Natural killer cell (primary cell): ENCODE results near the gene GTSF1L. TPM values are rescaled to one million over a fixed set of nuclear protein-coding genes. Genes with fewer than 3 reads are reported as not detected.

Experiments
- ATAC-seq, 3 donors: fragments of 150-1000 bp in 2 of 3; fragments of 200-7000 bp in 1 of 3; cut with Tn5 transposase; 1 replicate in 1 of 3; 2 replicates in 2 of 3; pipeline ENCODE4 v1.10.0; 2021; ENCODE audit warnings: mild to moderate bottlenecking in 2 of 3, moderate library complexity in 2 of 3
- DNase-seq, 2 donors: peaks; one replicate each; pipeline versions ENCODE4 v3.0.0 to v3.0.0-alpha.2; 2013 to 2021; ENCODE audit warnings: mixed read lengths in 1 of 2
- H3K27ac ChIP-seq: one replicate; pipeline ENCODE4 v1.5.1; 2013; ENCODE audit warnings: mild to moderate bottlenecking, low read length
- H3K27me3 ChIP-seq: one replicate; pipeline ENCODE4 v1.6.1; 2013; ENCODE audit warnings: low read length; ENCODE audit not compliant: control insufficient read depth, insufficient read depth
- H3K36me3 ChIP-seq: one replicate; pipeline ENCODE4 v1.6.1; 2013; ENCODE audit warnings: low read length; ENCODE audit not compliant: control insufficient read depth, insufficient read depth
- H3K4me1 ChIP-seq: one replicate; pipeline ENCODE4 v1.6.1; 2013; ENCODE audit warnings: low read length; ENCODE audit not compliant: control insufficient read depth, insufficient read depth
- H3K4me3 ChIP-seq: one replicate; pipeline ENCODE4 v1.5.1; 2013; ENCODE audit warnings: low read length
- H3K9me3 ChIP-seq: one replicate; pipeline ENCODE4 v1.6.1; 2013; ENCODE audit warnings: low read length; ENCODE audit not compliant: control insufficient read depth, insufficient read depth
- H3K27ac Mint-ChIP-seq, 2 donors: one replicate each; pipeline ENCODE4 v1.8.0; 2022; ENCODE audit warnings: mild to moderate bottlenecking in 2 of 2, mixed read lengths in 2 of 2, moderate library complexity in 1 of 2
- H3K27me3 Mint-ChIP-seq, 2 donors: one replicate each; pipeline ENCODE4 v1.8.0; 2022; ENCODE audit warnings: low read depth in 2 of 2, mixed read lengths in 2 of 2
- H3K36me3 Mint-ChIP-seq: one replicate; pipeline ENCODE4 v1.8.0; 2022; ENCODE audit warnings: mixed read lengths
- H3K4me1 Mint-ChIP-seq, 2 donors: one replicate each; pipeline ENCODE4 v1.8.0; 2022; ENCODE audit warnings: mixed read lengths in 2 of 2
- H3K4me3 Mint-ChIP-seq: one replicate; pipeline ENCODE4 v1.8.0; 2022; ENCODE audit warnings: mild to moderate bottlenecking, moderate library complexity, mixed read lengths
- H3K9me3 Mint-ChIP-seq, 2 donors: one replicate each; pipeline ENCODE4 v1.8.0; 2022; ENCODE audit warnings: mixed read lengths in 2 of 2
- WGBS: methylation state at CpG from one replicate; pipeline ENCODE4 v1.1.7; 2013; ENCODE audit warnings: missing lambda C conversion rate; ENCODE audit not compliant: insufficient coverage; 5-methylcytosine and 5-hydroxymethylcytosine counted together
- intact Hi-C: fragments of 100-400 bp; cut with micrococcal nuclease; formaldehyde crosslinking; loops from one replicate; pipeline ENCODE4 v1.14.2; 2022
- total RNA-seq, 4 donors: library from RNA; stranded (reverse); fragments of 120-200 nt in 1 of 4; gene quantifications; one replicate each; pipeline versions ENCODE4 v1.2.3 to v1.2.4, GENCODE V29; 2013 to 2022
- TF ChIP-seq, protein P1 (sequence below): fragments of 200-600 bp; IDR thresholded peaks from one replicate; pipeline ENCODE4 v1.8.0; 2022; ENCODE audit warnings: antibody characterized with exemption

Gene GTSF1L
- total RNA-seq, 3 donors from 2014 or later (not counting 1 experiment from before 2014, with no cell fraction given): not detected

DNA sequence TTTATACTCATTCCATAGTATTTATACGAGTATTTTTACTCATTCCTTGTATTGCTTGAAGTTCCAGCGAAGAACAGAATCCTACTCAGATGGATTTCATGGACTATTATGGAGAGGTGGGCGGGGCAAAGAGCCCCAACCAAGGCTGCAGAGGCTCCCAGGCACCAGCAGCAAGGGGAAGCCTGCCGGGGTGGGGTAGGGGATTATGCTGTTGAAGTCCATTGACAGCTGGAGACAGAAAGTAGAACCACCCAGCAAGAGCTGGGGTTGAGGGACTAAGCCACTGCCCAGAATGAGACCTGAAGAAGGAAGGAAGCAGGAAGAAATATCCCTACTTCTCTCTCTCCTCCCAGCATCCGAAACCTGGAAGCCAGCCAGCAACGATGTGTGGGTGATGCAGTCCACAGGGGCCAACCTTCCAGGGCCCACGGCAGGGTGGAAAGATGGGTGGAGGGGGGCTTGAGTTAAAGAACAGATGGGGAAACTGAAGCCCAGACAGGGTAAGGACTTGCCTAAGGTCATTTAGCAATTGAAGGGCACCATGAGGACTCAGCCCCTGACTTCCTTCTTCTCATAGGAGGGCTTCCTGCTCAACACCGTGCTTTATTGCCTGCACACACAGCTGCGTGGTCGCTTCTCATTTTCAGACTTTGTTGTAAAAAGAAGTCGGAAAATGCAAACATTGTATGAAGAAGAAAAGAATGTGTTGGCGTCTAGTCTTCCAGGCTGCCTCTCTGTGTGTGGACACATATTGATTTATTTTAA, 18.3 kb upstream of the GTSF1L start:
- Mint-ChIP-seq H3K9me3 (no peaks in the 10 kb centered on the region), H3K36me3 (no peaks in the 10 kb centered on the region), H3K27ac (no peak overlapping the region), H3K4me3 (no peak overlapping the region), H3K4me1 (peaks cover 5 to 6% of the 10 kb centered on the region in 2 donors), H3K27me3 (peaks cover 27 to 44% of the 10 kb centered on the region in 2 donors)
- DNase-seq (no peak), ATAC-seq (no peak)
- Histone ChIP-seq H3K9me3 (no peaks in the 10 kb centered on the region), H3K27me3 (peaks cover 7% of the 10 kb centered on the region), H3K4me3 (no peak overlapping the region), H3K36me3 (no peaks in the 10 kb centered on the region), H3K4me1 (peaks cover 8% of the 10 kb centered on the region), H3K27ac (no peak overlapping the region)
- 56% methylated on average over 10 of the region's 12 CpGs for WGBS
- TF ChIP-seq, protein P1, sequence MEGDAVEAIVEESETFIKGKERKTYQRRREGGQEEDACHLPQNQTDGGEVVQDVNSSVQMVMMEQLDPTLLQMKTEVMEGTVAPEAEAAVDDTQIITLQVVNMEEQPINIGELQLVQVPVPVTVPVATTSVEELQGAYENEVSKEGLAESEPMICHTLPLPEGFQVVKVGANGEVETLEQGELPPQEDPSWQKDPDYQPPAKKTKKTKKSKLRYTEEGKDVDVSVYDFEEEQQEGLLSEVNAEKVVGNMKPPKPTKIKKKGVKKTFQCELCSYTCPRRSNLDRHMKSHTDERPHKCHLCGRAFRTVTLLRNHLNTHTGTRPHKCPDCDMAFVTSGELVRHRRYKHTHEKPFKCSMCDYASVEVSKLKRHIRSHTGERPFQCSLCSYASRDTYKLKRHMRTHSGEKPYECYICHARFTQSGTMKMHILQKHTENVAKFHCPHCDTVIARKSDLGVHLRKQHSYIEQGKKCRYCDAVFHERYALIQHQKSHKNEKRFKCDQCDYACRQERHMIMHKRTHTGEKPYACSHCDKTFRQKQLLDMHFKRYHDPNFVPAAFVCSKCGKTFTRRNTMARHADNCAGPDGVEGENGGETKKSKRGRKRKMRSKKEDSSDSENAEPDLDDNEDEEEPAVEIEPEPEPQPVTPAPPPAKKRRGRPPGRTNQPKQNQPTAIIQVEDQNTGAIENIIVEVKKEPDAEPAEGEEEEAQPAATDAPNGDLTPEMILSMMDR: no peak
- intact Hi-C loops: loop anchor here (10.0 kb wide), 1 partner anchor 440 kb away; the partner anchor contains the start of gene JPH2

DNA sequence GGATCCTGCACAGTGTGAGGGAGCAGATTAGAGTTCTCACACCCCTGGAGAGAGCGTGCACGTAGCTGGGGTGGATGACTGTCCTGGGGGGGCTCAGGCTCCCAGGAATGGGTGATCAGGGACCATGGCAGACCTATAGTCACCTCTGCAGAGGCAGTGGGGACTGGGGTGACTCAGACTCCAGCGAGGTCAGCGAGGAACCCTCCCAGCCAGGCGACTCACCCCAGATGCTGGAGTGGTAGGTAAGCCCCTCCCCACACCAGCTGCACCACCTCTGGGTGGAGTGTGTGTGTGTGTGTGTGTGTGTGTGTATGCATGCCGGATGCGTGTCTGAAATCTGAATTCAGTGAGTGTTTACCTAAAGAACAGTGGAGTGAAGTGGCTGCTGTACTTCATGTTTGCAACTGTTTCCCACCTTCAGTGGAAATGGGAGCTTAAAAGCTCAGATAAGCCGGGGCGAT, 17.4 kb upstream of the GTSF1L start:
- no peak for ATAC-seq
- Mint-ChIP-seq H3K4me1 (no peaks in the 10 kb centered on the region), H3K27me3 (peaks cover 27 to 36% of the 10 kb centered on the region in 2 donors), H3K27ac (no peak overlapping the region), H3K4me3 (no peak overlapping the region), H3K36me3 (no peaks in the 10 kb centered on the region), H3K9me3 (no peaks in the 10 kb centered on the region)
- Histone ChIP-seq H3K36me3 (no peaks in the 10 kb centered on the region), H3K4me3 (no peak overlapping the region), H3K27me3 (no peaks in the 10 kb centered on the region), H3K4me1 (no peaks in the 10 kb centered on the region), H3K9me3 (no peaks in the 10 kb centered on the region), H3K27ac (no peak overlapping the region)
- TF ChIP-seq, protein P1: no peak
- intact Hi-C loops: loop anchor here (10.0 kb wide), 1 partner anchor 441 kb away; the partner anchor contains the start of gene JPH2
- 88% methylated on average over 9 of the region's 9 CpGs for WGBS
- peak in 1 of 2 donors; percentile 19 for DNase-seq

DNA sequence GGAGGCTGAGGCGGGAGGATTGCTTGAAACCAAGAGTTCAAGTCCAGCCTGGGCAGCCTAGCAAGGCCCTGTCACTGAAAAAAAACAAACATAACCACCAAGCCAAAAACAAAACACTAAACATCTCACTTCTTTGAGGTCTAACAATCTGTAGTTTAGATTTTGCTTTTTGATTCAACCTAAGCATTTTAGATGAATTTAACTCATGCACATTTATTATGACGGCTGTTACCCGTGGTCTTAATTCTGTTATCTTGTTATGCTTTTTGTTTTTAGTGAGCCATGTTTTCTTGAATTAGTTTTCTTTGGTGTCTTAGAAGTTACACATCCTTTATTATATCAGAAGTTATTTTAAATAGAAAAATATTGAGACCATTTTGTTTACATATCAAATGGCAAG, 13.8 kb upstream of the GTSF1L start:
- no peak overlapping the region for H3K27ac Mint-ChIP-seq

More for the DNA sequence above, 13.8 kb upstream of the GTSF1L start:
- intact Hi-C loops: loop anchor here (10.0 kb wide), 1 partner anchor 444 kb away; the partner anchor contains the start of gene JPH2
- 100% methylated on average over 1 of the region's 3 CpGs for WGBS
- ATAC-seq: no peak
- TF ChIP-seq, protein P1: no peak
- Mint-ChIP-seq H3K4me3 (no peak overlapping the region), H3K9me3 (no peaks in the 10 kb centered on the region), H3K27me3 (peaks cover 19 to 22% of the 10 kb centered on the region in 2 donors), H3K4me1 (peaks cover 7 to 9% of the 10 kb centered on the region in 2 donors), H3K36me3 (no peaks in the 10 kb centered on the region)
- no peaks in the 10 kb centered on the region for H3K9me3 ChIP-seq
- no peak overlapping the region for H3K27ac ChIP-seq
- no peak overlapping the region for H3K4me3 ChIP-seq
- no peak for DNase-seq
- H3K27me3 ChIP-seq: no peaks in the 10 kb centered on the region
- no peaks in the 10 kb centered on the region for H3K36me3 ChIP-seq
- no peaks in the 10 kb centered on the region for H3K4me1 ChIP-seq
